Neutrophil (primary cell): Measurements from ENCODE around the gene UBE2D3.

Experiments used
- H3K27ac ChIP-seq: fragments of 200-600 bp; sonication (generic); 2 replicates; pipeline ENCODE4 v1.5.1; 2016; ENCODE audit warnings: mild to moderate bottlenecking, moderate library complexity
- H3K27me3 ChIP-seq: fragments of 200-600 bp; sonication (generic); 2 replicates; pipeline ENCODE4 v1.6.0; 2016; ENCODE audit warnings: mild to moderate bottlenecking
- H3K36me3 ChIP-seq: fragments of 200-600 bp; sonication (generic); 2 replicates; pipeline ENCODE4 v1.5.1; 2017
- H3K4me1 ChIP-seq, 2 experiments: fragments of 200-600 bp in 1 of 2; sonication (generic) in 1 of 2; 1 replicate in 1 of 2; 2 replicates in 1 of 2; pipeline versions ENCODE4 v1.5.1 to v1.6.1; 2013 to 2016; ENCODE audit warnings: low read depth in 1 of 2, low read length in 1 of 2, mild to moderate bottlenecking in 1 of 2, moderate library complexity in 1 of 2; ENCODE audit not compliant: control insufficient read depth in 1 of 2, insufficient read depth in 1 of 2
- H3K4me3 ChIP-seq, 2 experiments: fragments of 200-600 bp in 1 of 2; sonication (generic) in 1 of 2; 1 replicate in 1 of 2; 2 replicates in 1 of 2; pipeline ENCODE4 v1.5.1; 2013 to 2016; ENCODE audit warnings: low read depth in 1 of 2, low read length in 1 of 2, mild to moderate bottlenecking in 1 of 2, moderate library complexity in 1 of 2
- H3K9me3 ChIP-seq: fragments of 200-600 bp; sonication (generic); 2 replicates; pipeline ENCODE4 v1.5.1; 2016
- TF ChIP-seq, protein P1 (sequence below): fragments of 200-600 bp; sonication (generic); IDR thresholded peaks from 2 replicates; pipeline ENCODE4 v1.5.1; 2016; ENCODE audit warnings: antibody characterized with exemption

The UBE2D3 gene

DNA sequence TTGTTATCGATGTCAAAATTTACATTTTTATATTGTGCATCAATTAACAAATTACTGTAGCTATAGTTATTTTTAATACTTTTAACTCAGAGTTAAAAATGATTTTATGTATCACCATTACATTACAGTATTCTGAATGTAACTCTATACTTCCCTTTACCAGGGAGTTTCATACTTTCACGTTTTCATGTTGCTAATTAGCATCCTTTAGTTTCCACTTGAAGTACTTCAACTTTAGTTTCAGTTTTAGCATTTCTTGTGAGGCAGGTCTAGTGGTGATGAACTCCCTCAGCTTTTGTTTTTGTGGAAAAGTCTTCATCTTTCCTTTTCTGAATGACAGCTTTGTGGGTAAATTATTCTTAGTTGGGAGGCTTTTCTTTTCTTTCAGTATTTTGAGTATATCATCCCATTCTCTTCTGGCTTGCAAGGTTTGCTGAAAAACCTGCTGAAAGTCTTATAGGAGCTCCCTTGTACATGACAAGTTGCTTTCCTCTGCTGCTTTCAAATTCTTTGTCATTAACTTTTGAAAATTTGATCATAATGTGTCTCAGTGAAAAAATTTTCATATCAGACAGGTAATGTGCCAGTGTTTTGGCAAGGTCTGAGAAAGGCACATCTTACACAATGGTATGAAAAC, 31.6 kb upstream of the UBE2D3 start:
- Histone ChIP-seq H3K27me3 (no peaks in the 10 kb centered on the region), H3K36me3 (no peaks in the 10 kb centered on the region), H3K4me3 (no peak overlapping the region), H3K4me1 (peaks cover 13 to 14% of the 10 kb centered on the region in 2 experiments), H3K9me3 (no peaks in the 10 kb centered on the region), H3K27ac (no peak overlapping the region)
- TF ChIP-seq, protein P1, sequence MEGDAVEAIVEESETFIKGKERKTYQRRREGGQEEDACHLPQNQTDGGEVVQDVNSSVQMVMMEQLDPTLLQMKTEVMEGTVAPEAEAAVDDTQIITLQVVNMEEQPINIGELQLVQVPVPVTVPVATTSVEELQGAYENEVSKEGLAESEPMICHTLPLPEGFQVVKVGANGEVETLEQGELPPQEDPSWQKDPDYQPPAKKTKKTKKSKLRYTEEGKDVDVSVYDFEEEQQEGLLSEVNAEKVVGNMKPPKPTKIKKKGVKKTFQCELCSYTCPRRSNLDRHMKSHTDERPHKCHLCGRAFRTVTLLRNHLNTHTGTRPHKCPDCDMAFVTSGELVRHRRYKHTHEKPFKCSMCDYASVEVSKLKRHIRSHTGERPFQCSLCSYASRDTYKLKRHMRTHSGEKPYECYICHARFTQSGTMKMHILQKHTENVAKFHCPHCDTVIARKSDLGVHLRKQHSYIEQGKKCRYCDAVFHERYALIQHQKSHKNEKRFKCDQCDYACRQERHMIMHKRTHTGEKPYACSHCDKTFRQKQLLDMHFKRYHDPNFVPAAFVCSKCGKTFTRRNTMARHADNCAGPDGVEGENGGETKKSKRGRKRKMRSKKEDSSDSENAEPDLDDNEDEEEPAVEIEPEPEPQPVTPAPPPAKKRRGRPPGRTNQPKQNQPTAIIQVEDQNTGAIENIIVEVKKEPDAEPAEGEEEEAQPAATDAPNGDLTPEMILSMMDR: no peak

DNA sequence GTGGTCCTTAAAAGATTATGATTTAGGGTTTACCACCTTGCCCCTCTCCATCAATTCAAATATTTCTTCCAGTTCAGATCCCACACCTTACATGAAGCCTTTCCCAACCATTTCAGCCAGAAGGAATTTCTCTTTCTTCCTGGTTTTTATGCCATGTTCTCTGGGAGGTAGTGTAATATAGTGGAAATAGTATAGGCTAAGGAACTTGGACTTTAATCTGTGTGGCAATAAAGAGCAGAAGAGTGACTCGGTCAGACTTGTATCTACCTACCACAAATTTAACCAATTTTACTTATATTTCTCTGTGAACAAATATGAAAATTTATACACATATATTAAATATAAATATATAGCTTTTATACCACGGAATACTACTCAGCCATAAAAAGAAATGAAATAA, 23.0 kb upstream of the UBE2D3 start:
- Histone ChIP-seq H3K27me3 (no peaks in the 10 kb centered on the region), H3K27ac (no peak overlapping the region), H3K4me1 (no peaks in the 10 kb centered on the region), H3K9me3 (no peaks in the 10 kb centered on the region), H3K4me3 (no peak overlapping the region), H3K36me3 (no peaks in the 10 kb centered on the region)
- TF ChIP-seq, protein P1: no peak

DNA sequence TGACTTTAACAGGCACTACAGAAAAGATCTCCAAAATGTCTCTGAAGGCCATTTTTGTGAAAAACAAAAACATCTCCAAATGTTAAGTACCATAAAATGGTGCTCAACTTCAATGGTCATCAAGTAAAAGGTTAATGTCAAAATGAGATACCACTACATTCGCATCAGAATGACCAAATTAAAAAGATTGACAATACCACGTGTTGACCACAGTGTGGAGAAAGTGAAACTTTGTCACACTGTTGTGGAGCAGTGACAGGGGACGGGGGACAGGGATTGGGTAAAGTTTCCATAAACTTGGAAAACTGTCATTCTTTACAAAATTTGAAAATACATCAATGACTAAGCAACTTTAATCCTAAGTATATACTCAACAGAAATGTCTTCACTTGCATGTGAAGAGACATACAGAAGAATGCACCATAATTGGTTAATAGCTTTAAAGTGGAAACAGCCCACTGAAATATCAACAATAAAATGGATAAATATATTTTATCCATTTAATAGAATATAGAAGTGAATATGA, 22.3 kb upstream of the UBE2D3 start:
- H3K36me3 ChIP-seq: no peaks in the 10 kb centered on the region
- no peak overlapping the region for H3K4me3 ChIP-seq
- no peaks in the 10 kb centered on the region for H3K9me3 ChIP-seq
- H3K27me3 ChIP-seq: no peaks in the 10 kb centered on the region
- H3K27ac ChIP-seq: no peak overlapping the region
- TF ChIP-seq, protein P1: no peak
- no peaks in the 10 kb centered on the region for H3K4me1 ChIP-seq

DNA sequence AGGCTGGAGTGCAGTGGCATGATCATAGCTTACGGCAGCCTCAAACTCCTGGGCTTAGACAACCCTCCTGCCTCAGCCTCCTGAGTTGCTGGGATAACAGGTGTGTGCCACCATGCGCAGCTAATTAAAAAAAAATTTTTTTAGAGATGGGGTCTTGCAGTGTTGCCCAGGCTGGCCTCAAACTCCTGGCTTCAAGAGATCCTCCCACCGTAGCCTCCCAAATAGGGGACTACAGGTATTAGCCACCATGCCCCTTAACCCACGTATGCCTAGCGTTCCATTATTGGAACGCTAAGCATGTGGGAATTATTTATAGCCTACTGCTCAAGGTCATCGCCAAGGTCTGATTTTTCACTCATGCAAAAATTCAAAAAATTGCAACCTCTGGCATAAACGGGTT, 20.3 kb upstream of the UBE2D3 start:
- Histone ChIP-seq H3K4me1 (no peaks in the 10 kb centered on the region), H3K27ac (no peak overlapping the region), H3K36me3 (no peaks in the 10 kb centered on the region), H3K27me3 (no peaks in the 10 kb centered on the region), H3K4me3 (no peak overlapping the region), H3K9me3 (no peaks in the 10 kb centered on the region)
- TF ChIP-seq, protein P1: no peak

DNA sequence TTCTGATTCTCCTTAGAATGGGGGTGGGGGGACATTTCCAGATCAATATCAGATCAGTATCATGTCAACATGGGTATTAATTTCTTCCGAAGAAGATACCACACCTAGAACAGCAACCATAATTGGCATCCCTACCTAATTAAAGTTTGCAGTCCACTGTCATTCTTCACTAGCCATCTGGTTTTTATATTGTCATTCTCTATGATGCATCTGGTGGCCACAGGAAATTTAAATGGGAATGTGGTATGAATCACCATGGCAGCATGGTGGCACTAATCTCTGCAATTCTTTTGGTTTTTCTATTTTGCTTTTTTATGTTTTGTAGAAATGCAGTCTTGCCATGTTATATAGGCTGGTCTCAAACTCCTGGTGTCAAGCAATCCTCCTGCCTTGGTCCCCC, 16.6 kb upstream of the UBE2D3 start:
- TF ChIP-seq, protein P1: no peak

More for the DNA sequence above, 16.6 kb upstream of the UBE2D3 start:
- Histone ChIP-seq H3K27ac (no peak overlapping the region), H3K27me3 (no peaks in the 10 kb centered on the region), H3K4me3 (no peak overlapping the region), H3K4me1 (no peaks in the 10 kb centered on the region), H3K36me3 (no peaks in the 10 kb centered on the region), H3K9me3 (no peaks in the 10 kb centered on the region)
